Astrocyte (in vitro differentiated cells and primary cell): Measurements from ENCODE around the gene MYO1E. TPM values are rescaled to one million over a fixed set of nuclear protein-coding genes. Genes with fewer than 3 reads are reported as not detected.

Experiments
- DNase-seq: peaks from one replicate; pipeline ENCODE4 v3.0.0-alpha.2; 2010; ENCODE audit warnings: low read depth
- FAIRE-seq: peaks from 2 replicates; lab custom pipeline; 2011; peaks lifted over from hg19 to GRCh38; lab: Jason Lieb, UNC
- H2AFZ ChIP-seq: 2 replicates; pipeline ENCODE4 v1.6.0; 2012; ENCODE audit warnings: low read depth, low read length, inconsistent platforms
- H3K27ac ChIP-seq: 2 replicates; pipeline ENCODE4 v1.5.1; 2011; ENCODE audit warnings: low read depth, low read length, inconsistent platforms
- H3K27me3 ChIP-seq: 2 replicates; pipeline ENCODE4 v1.6.0; 2011; ENCODE audit warnings: low read length, inconsistent platforms; ENCODE audit not compliant: insufficient read depth
- H3K36me3 ChIP-seq: 2 replicates; pipeline ENCODE4 v1.5.1; 2011; ENCODE audit warnings: low read length, inconsistent platforms; ENCODE audit not compliant: insufficient read depth
- H3K4me1 ChIP-seq: 2 replicates; pipeline ENCODE4 v1.5.1; 2011; ENCODE audit warnings: low read length, inconsistent platforms; ENCODE audit not compliant: insufficient read depth
- H3K4me2 ChIP-seq: 2 replicates; pipeline ENCODE4 v1.6.0; 2012; ENCODE audit warnings: low read length, inconsistent platforms
- H3K4me3 ChIP-seq: 2 replicates; pipeline ENCODE4 v1.5.1; 2011; ENCODE audit warnings: low read depth, mild to moderate bottlenecking, low read length, inconsistent platforms; ENCODE audit not compliant: insufficient read depth
- H3K79me2 ChIP-seq: 2 replicates; pipeline ENCODE4 v1.6.0; 2012; ENCODE audit warnings: mild to moderate bottlenecking, low read length, inconsistent platforms; ENCODE audit not compliant: insufficient read depth
- H3K9ac ChIP-seq: 2 replicates; pipeline ENCODE4 v1.6.0; 2012; ENCODE audit warnings: mild to moderate bottlenecking, low read length, inconsistent platforms
- H3K9me3 ChIP-seq: 2 replicates; pipeline ENCODE4 v1.5.1; 2012; ENCODE audit warnings: low read depth, mild to moderate bottlenecking, low read length, inconsistent platforms; ENCODE audit not compliant: insufficient read depth
- H4K20me1 ChIP-seq: 2 replicates; pipeline ENCODE4 v1.6.0; 2012; ENCODE audit warnings: low read length, inconsistent platforms; ENCODE audit not compliant: insufficient read depth
- H3K27ac Mint-ChIP-seq: one replicate; pipeline ENCODE4 v1.8.0; 2021; ENCODE audit warnings: mild to moderate bottlenecking, mixed read lengths; ENCODE audit not compliant: unreplicated experiment
- H3K27me3 Mint-ChIP-seq: one replicate; pipeline ENCODE4 v1.8.0; 2021; ENCODE audit warnings: low read depth, mixed read lengths; ENCODE audit not compliant: unreplicated experiment
- H3K36me3 Mint-ChIP-seq: one replicate; pipeline ENCODE4 v1.8.0; 2021; ENCODE audit warnings: low read depth, mixed read lengths; ENCODE audit not compliant: unreplicated experiment
- H3K4me1 Mint-ChIP-seq: one replicate; pipeline ENCODE4 v1.8.0; 2021; ENCODE audit warnings: low read depth, mixed read lengths; ENCODE audit not compliant: unreplicated experiment
- H3K4me3 Mint-ChIP-seq: one replicate; pipeline ENCODE4 v1.8.0; 2021; ENCODE audit warnings: mild to moderate bottlenecking, moderate library complexity, mixed read lengths; ENCODE audit not compliant: unreplicated experiment
- H3K9me3 Mint-ChIP-seq: one replicate; pipeline ENCODE4 v1.8.0; 2021; ENCODE audit warnings: mild to moderate bottlenecking, mixed read lengths; ENCODE audit not compliant: unreplicated experiment
- EZH2 ChIP-seq: IDR thresholded peaks from 2 replicates; pipeline ENCODE4 v1.6.1; 2012; ENCODE audit warnings: mild to moderate bottlenecking, low read length, inconsistent platforms; ENCODE audit not compliant: insufficient read depth
- total RNA-seq: library from RNA; stranded (reverse); gene quantifications from 2 replicates; pipeline ENCODE4 v1.2.1, GENCODE V29; 2021
- TF ChIP-seq, protein P1 (sequence below): IDR thresholded peaks from 2 replicates; pipeline ENCODE4 v1.5.1; 2011; ENCODE audit warnings: low read depth, mild to moderate bottlenecking, inconsistent platforms, low read length, moderate library complexity; ENCODE audit not compliant: insufficient read depth

The MYO1E gene
- total RNA-seq, 1 donor from 2014 or later: 227 TPM

DNA sequence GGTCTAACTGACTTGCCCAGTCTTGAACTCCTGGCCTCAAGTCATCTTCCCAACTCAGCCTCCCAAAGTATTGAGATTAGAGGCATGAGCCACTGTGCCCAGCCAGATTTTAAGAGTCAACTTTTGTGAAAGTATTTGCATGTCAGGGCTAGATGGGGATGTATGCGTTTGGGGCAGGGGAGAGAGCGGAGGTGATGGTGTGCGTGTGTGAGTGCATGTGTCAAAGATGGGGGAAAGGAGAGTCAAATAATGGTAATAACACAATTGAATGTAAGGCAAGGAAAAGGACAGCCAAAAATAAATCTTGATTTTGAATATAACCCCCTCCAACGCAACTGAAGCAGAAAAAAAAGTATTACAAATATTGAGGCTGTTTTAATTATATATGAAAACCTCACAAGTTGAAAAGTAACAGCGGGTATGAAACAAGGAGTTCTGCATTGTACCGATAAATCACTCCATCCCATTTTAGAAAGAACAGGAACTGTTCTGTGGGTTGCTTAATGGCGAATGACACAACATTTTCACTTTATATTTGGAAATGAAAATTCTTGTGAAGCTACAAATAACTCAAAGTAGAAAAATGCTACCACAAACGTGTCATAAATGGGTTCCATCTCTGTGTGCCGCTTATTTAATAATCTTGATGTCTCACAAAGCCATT, 195.9 kb downstream of the MYO1E start:
- no peak overlapping the region for H3K27ac Mint-ChIP-seq
- H3K9me3 Mint-ChIP-seq: peaks cover 2% of the 10 kb centered on the region

DNA sequence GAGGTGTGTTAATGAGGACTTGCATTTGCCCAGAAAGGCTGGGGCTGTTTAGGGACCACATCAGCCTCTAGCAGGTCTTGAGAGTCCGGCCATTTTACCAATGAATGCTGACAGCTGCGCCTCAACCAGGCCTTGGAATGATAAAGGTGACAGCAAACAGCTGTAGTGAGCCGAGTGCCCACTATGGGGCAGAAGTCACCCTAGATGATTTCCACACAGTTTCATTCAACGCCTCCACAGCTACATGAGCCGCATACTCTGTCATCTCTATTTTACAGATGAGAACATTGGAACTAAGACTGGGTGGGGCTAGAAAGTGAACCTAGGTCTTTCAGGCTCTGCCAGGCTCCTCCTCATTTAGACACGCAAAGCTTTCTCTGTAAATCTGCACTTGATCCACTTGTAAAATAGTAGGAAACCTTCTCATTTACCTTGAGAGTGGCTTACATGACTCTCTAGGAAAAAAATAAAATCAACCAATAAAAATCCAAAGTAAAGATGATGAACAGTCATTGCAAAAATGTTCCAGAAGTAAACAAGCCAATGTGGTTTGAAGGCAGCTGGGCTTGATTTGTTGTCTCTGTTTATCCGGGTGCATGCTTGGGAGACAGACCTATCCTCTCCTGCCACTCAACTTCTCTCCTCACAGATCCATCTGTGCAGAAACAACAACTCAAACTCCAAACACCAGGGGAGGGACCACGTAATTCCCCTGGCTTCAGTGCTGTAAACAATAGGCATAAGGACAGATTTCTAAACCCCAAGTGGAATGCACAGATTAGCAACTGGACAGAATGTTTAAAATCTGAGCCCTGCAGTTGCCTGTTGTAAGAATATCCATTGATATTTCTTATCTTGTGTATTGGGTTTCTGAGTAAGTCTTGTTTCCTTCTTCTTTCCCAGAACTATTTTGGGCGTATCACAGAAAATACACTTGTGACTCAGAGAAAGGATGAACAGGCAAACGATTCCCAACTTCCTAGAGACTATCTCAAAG, 197.5 kb downstream of the MYO1E start:
- H3K27me3 ChIP-seq: no peaks in the 10 kb centered on the region
- H2AFZ ChIP-seq: no peak overlapping the region
- H3K9me3 ChIP-seq: no peaks in the 10 kb centered on the region
- peaks cover 27% of the 10 kb centered on the region for H3K36me3 Mint-ChIP-seq
- peak overlapping the region; percentile 26 for H3K4me3 ChIP-seq
- H3K36me3 ChIP-seq: peaks cover 26% of the 10 kb centered on the region
- peaks cover 28% of the 10 kb centered on the region for H3K4me1 ChIP-seq
- H3K4me1 Mint-ChIP-seq: peaks cover 16% of the 10 kb centered on the region
- peaks cover 2% of the 10 kb centered on the region for H3K9me3 Mint-ChIP-seq
- peak overlapping the region; percentile 71 for H3K4me2 ChIP-seq
- H3K4me3 Mint-ChIP-seq: no peak overlapping the region
- FAIRE-seq (peak; percentile 20), DNase-seq (peak; percentile 77)
- peak overlapping the region; percentile 67 for H3K9ac ChIP-seq
- no peaks in the 10 kb centered on the region for H4K20me1 ChIP-seq
- TF ChIP-seq, protein P1, sequence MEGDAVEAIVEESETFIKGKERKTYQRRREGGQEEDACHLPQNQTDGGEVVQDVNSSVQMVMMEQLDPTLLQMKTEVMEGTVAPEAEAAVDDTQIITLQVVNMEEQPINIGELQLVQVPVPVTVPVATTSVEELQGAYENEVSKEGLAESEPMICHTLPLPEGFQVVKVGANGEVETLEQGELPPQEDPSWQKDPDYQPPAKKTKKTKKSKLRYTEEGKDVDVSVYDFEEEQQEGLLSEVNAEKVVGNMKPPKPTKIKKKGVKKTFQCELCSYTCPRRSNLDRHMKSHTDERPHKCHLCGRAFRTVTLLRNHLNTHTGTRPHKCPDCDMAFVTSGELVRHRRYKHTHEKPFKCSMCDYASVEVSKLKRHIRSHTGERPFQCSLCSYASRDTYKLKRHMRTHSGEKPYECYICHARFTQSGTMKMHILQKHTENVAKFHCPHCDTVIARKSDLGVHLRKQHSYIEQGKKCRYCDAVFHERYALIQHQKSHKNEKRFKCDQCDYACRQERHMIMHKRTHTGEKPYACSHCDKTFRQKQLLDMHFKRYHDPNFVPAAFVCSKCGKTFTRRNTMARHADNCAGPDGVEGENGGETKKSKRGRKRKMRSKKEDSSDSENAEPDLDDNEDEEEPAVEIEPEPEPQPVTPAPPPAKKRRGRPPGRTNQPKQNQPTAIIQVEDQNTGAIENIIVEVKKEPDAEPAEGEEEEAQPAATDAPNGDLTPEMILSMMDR: peak; percentile 70
- no peak for TF ChIP-seq EZH2
- H3K79me2 ChIP-seq: no peaks in the 10 kb centered on the region
- H3K27ac Mint-ChIP-seq: peak overlapping the region; percentile 64
- peak overlapping the region; percentile 78 for H3K27ac ChIP-seq
- no peaks in the 10 kb centered on the region for H3K27me3 Mint-ChIP-seq

More for the DNA sequence above, 195.9 kb downstream of the MYO1E start:
- Histone ChIP-seq H3K4me1 (peaks cover 29% of the 10 kb centered on the region), H3K4me2 (no peak overlapping the region), H3K4me3 (no peak overlapping the region), H3K27ac (no peak overlapping the region), H3K9ac (no peak overlapping the region), H3K27me3 (no peaks in the 10 kb centered on the region), H3K79me2 (no peaks in the 10 kb centered on the region), H2AFZ (no peak overlapping the region), H3K36me3 (peaks cover 20% of the 10 kb centered on the region), H4K20me1 (no peaks in the 10 kb centered on the region), H3K9me3 (no peaks in the 10 kb centered on the region)
- TF ChIP-seq, protein P1: no peak
- no peak for TF ChIP-seq EZH2
- Mint-ChIP-seq H3K27me3 (no peaks in the 10 kb centered on the region), H3K4me1 (peaks cover 10% of the 10 kb centered on the region), H3K4me3 (no peak overlapping the region), H3K36me3 (peaks cover 26% of the 10 kb centered on the region)
- FAIRE-seq (no peak), DNase-seq (no peak)
